H9 (cell line): ENCODE results near the gene EGFL8. TPM values are rescaled to one million over a fixed set of nuclear protein-coding genes. Genes with fewer than 3 reads are reported as not detected.

ENCODE experiments used
- DNase-seq: peaks from one replicate; pipeline ENCODE4 v3.0.0-alpha.2; 2017
- H2AFZ ChIP-seq: one replicate; pipeline ENCODE4 v1.6.1; 2013; ENCODE audit warnings: mild to moderate bottlenecking, low read length, control low read depth, moderate library complexity
- H2AK5ac ChIP-seq: 2 replicates; pipeline ENCODE4 v1.6.1; 2013; ENCODE audit warnings: low read length, control low read depth, mixed read lengths; ENCODE audit not compliant: insufficient read length
- H2BK120ac ChIP-seq: one replicate; pipeline ENCODE4 v1.6.1; 2013; ENCODE audit warnings: low read depth, mild to moderate bottlenecking, low read length, control low read depth, inconsistent platforms; ENCODE audit not compliant: poor library complexity, severe bottlenecking
- H2BK12ac ChIP-seq: 2 replicates; pipeline ENCODE4 v1.6.1; 2013; ENCODE audit warnings: low read length, control low read depth, mixed read lengths, low read depth; ENCODE audit not compliant: insufficient read length
- H2BK15ac ChIP-seq: 2 replicates; pipeline ENCODE4 v1.6.1; 2013; ENCODE audit warnings: low read depth, low read length, control low read depth
- H2BK20ac ChIP-seq: one replicate; pipeline ENCODE4 v1.6.1; 2013; ENCODE audit warnings: low read depth, mild to moderate bottlenecking, low read length, control low read depth, inconsistent platforms; ENCODE audit not compliant: poor library complexity, severe bottlenecking
- H2BK5ac ChIP-seq: 2 replicates; pipeline ENCODE4 v1.6.1; 2013; ENCODE audit warnings: low read length, control low read depth, mixed read lengths; ENCODE audit not compliant: insufficient read length
- H3K14ac ChIP-seq: 2 replicates; pipeline ENCODE4 v1.6.1; 2013; ENCODE audit warnings: low read length, control low read depth; ENCODE audit not compliant: insufficient read depth
- H3K18ac ChIP-seq: 2 replicates; pipeline ENCODE4 v1.6.1; 2013; ENCODE audit warnings: low read depth, mild to moderate bottlenecking, mixed read lengths, low read length, control low read depth; ENCODE audit not compliant: insufficient read length
- H3K23ac ChIP-seq: 2 replicates; pipeline ENCODE4 v1.6.1; 2013; ENCODE audit warnings: low read length, control low read depth, mixed read lengths, low read depth; ENCODE audit not compliant: insufficient read length
- H3K23me2 ChIP-seq: 2 replicates; pipeline ENCODE4 v1.6.1; 2013; ENCODE audit warnings: low read depth, mild to moderate bottlenecking, mixed read lengths, low read length, control low read depth; ENCODE audit not compliant: insufficient read length, poor library complexity, severe bottlenecking
- H3K27ac ChIP-seq: 2 replicates; pipeline ENCODE4 v1.5.1; 2013; ENCODE audit warnings: low read length, control low read depth, mixed read lengths, low read depth; ENCODE audit not compliant: insufficient read length
- H3K27me3 ChIP-seq: 2 replicates; pipeline ENCODE4 v1.6.1; 2013; ENCODE audit warnings: low read length, control low read depth, inconsistent platforms; ENCODE audit not compliant: insufficient read depth
- H3K4ac ChIP-seq: 2 replicates; pipeline ENCODE4 v1.6.1; 2013; ENCODE audit warnings: low read depth, mild to moderate bottlenecking, control low read depth, inconsistent platforms, low read length, moderate library complexity
- H3K4me1 ChIP-seq: 2 replicates; pipeline ENCODE4 v1.6.1; 2013; ENCODE audit warnings: low read length, control low read depth, inconsistent platforms; ENCODE audit not compliant: insufficient read depth
- H3K4me2 ChIP-seq: 2 replicates; pipeline ENCODE4 v1.6.1; 2013; ENCODE audit warnings: low read length, control low read depth, mixed read lengths; ENCODE audit not compliant: insufficient read length, insufficient read depth
- H3K56ac ChIP-seq: 2 replicates; pipeline ENCODE4 v1.6.1; 2013; ENCODE audit warnings: low read depth, mild to moderate bottlenecking, mixed read lengths, low read length, control low read depth; ENCODE audit not compliant: insufficient read length
- H3K79me1 ChIP-seq: 2 replicates; pipeline ENCODE4 v1.6.1; 2013; ENCODE audit warnings: low read depth, mild to moderate bottlenecking, moderate library complexity, low read length, control low read depth, inconsistent platforms; ENCODE audit not compliant: insufficient read depth, poor library complexity, severe bottlenecking
- H3K79me2 ChIP-seq: 2 replicates; pipeline ENCODE4 v1.6.1; 2013; ENCODE audit warnings: low read length, control low read depth, inconsistent platforms; ENCODE audit not compliant: insufficient read depth
- H3K9ac ChIP-seq: 2 replicates; pipeline ENCODE4 v1.6.1; 2013; ENCODE audit warnings: low read length, control low read depth, mixed read lengths; ENCODE audit not compliant: insufficient read length; ENCODE audit errors: extremely low read depth
- H3K9me3 ChIP-seq: one replicate; pipeline ENCODE4 v1.6.1; 2013; ENCODE audit warnings: low read depth, low read length, inconsistent platforms; ENCODE audit not compliant: control insufficient read depth
- H3T11ph ChIP-seq: one replicate; pipeline ENCODE4 v1.6.1; 2013; ENCODE audit warnings: mild to moderate bottlenecking, low read length, control low read depth, inconsistent platforms
- H4K20me1 ChIP-seq: one replicate; pipeline ENCODE4 v1.6.1; 2013; ENCODE audit not compliant: control insufficient read depth, insufficient read length, insufficient read depth
- H4K5ac ChIP-seq: 2 replicates; pipeline ENCODE4 v1.6.1; 2013; ENCODE audit warnings: low read depth, mild to moderate bottlenecking, mixed read lengths, low read length, control low read depth; ENCODE audit not compliant: insufficient read length
- H4K8ac ChIP-seq: replicated peaks from 2 replicates; pipeline ENCODE4 v1.6.1; 2013; ENCODE audit warnings: low read length, control low read depth, mixed read lengths, low read depth; ENCODE audit not compliant: insufficient read length
- H4K91ac ChIP-seq: 2 replicates; pipeline ENCODE4 v1.6.1; 2013; ENCODE audit warnings: low read depth, mild to moderate bottlenecking, moderate library complexity, mixed read lengths, low read length, control low read depth; ENCODE audit not compliant: insufficient read length
- H3K27ac Mint-ChIP-seq, 3 experiments: 2 replicates in 2 of 3; 3 replicates in 1 of 3; pipeline ENCODE4 v1.8.0; 2020 to 2021; ENCODE audit warnings: mixed read lengths in 3 of 3, mild to moderate bottlenecking in 1 of 3, moderate library complexity in 1 of 3
- H3K27me3 Mint-ChIP-seq: 2 replicates; pipeline ENCODE4 v1.8.0; 2021; ENCODE audit warnings: low read depth, mild to moderate bottlenecking, moderate library complexity, mixed read lengths
- H3K36me3 Mint-ChIP-seq, 3 experiments: 2 replicates in 2 of 3; 3 replicates in 1 of 3; pipeline ENCODE4 v1.8.0; 2020 to 2021; ENCODE audit warnings: low read depth in 3 of 3, mixed read lengths in 3 of 3; ENCODE audit not compliant: insufficient read depth in 1 of 3
- H3K4me1 Mint-ChIP-seq, 2 experiments: 2 replicates each; pipeline ENCODE4 v1.8.0; 2020; ENCODE audit warnings: mixed read lengths in 2 of 2
- H3K4me3 Mint-ChIP-seq, 2 experiments: 2 replicates in 1 of 2; 3 replicates in 1 of 2; pipeline ENCODE4 v1.8.0; 2020 to 2021; ENCODE audit warnings: mild to moderate bottlenecking in 2 of 2, mixed read lengths in 2 of 2, moderate library complexity in 1 of 2
- H3K9me3 Mint-ChIP-seq, 2 experiments: 2 replicates in 1 of 2; 3 replicates in 1 of 2; pipeline ENCODE4 v1.8.0; 2020; ENCODE audit warnings: mild to moderate bottlenecking in 2 of 2, mixed read lengths in 2 of 2, moderate library complexity in 1 of 2
- WGBS: extraction: QIAGEN DNeasy Blood & Tissue Kit; methylation state at CpG from one replicate; pipeline ENCODE4 v1.1.7; 2013; ENCODE audit warnings: missing lambda C conversion rate, low lambda C conversion rate, mixed read lengths; ENCODE audit not compliant: insufficient read length; ENCODE audit errors: extremely low coverage; 5-methylcytosine and 5-hydroxymethylcytosine counted together
- total RNA-seq: library from RNA; stranded (reverse); gene quantifications from 2 replicates; pipeline ENCODE4 v1.2.1, GENCODE V29; 2021
- TF ChIP-seq, protein P1 (sequence below): fragments of 200-600 bp; sonication (generic); conservative IDR thresholded peaks from 3 replicates; pipeline ENCODE4 v1.8.0; 2021; ENCODE audit warnings: antibody characterized with exemption, mild to moderate bottlenecking

The EGFL8 gene
- total RNA-seq, 1 experiment from 2014 or later = 27.2 TPM

DNA sequence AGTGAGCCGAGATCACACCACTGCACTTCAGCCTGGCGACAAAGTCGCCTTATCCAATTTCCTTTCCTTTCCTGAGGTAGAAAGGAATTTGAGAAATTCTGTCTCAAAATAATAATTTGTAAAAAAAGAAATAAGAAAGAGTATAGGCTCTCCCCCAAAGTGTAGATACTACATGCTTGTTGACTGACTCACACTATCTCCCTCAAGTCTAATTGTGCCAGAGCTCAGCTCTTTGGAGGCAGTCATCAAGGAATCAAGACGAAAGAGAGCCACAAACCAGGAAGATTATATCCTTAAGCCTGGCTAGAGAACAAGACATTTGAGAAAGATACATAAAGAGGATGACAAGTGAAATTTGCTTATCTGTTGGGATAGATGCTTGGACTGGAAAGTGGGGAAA, 30.6 kb upstream of the EGFL8 start:
- H3K56ac ChIP-seq = no peak overlapping the region
- H3K9me3 Mint-ChIP-seq = no peaks in the 10 kb centered on the region
- no peak overlapping the region for H2AK5ac ChIP-seq
- H3K27ac ChIP-seq = no peak overlapping the region
- no peak overlapping the region for H2BK15ac ChIP-seq
- no peak overlapping the region for H3T11ph ChIP-seq
- H3K23me2 ChIP-seq = no peaks in the 10 kb centered on the region
- no peak for DNase-seq
- no peak overlapping the region for H3K4me3 Mint-ChIP-seq
- no peaks in the 10 kb centered on the region for H3K27me3 ChIP-seq
- no peak overlapping the region for H3K23ac ChIP-seq
- H3K79me2 ChIP-seq = no peaks in the 10 kb centered on the region
- no peak overlapping the region for H2BK5ac ChIP-seq
- WGBS = no CpG with 5 or more reads among the region's 4 CpGs
- H3K4ac ChIP-seq = no peak overlapping the region
- H4K20me1 ChIP-seq = no peaks in the 10 kb centered on the region
- no peak overlapping the region for H2BK120ac ChIP-seq
- no peak overlapping the region for H4K5ac ChIP-seq
- H3K79me1 ChIP-seq = no peaks in the 10 kb centered on the region
- no peak overlapping the region for H4K8ac ChIP-seq
- H3K4me1 ChIP-seq = no peaks in the 10 kb centered on the region
- H3K27ac Mint-ChIP-seq = peak overlapping the region in 1 of 3 experiments; percentile 29; a peak in 1 of 7 replicates
- H3K14ac ChIP-seq = no peak overlapping the region
- H2AFZ ChIP-seq = no peak overlapping the region
- H3K27me3 Mint-ChIP-seq = peaks cover 8% of the 10 kb centered on the region
- H3K18ac ChIP-seq = no peak overlapping the region
- H2BK12ac ChIP-seq = no peak overlapping the region
- no peak overlapping the region for H3K4me2 ChIP-seq
- no peaks in the 10 kb centered on the region for H3K36me3 Mint-ChIP-seq
- no peaks in the 10 kb centered on the region for H3K9me3 ChIP-seq
- H3K4me1 Mint-ChIP-seq = peaks cover 7 to 20% of the 10 kb centered on the region in 2 experiments
- H4K91ac ChIP-seq = no peak overlapping the region
- no peak overlapping the region for H3K9ac ChIP-seq
- no peak overlapping the region for H2BK20ac ChIP-seq
- TF ChIP-seq, protein P1, sequence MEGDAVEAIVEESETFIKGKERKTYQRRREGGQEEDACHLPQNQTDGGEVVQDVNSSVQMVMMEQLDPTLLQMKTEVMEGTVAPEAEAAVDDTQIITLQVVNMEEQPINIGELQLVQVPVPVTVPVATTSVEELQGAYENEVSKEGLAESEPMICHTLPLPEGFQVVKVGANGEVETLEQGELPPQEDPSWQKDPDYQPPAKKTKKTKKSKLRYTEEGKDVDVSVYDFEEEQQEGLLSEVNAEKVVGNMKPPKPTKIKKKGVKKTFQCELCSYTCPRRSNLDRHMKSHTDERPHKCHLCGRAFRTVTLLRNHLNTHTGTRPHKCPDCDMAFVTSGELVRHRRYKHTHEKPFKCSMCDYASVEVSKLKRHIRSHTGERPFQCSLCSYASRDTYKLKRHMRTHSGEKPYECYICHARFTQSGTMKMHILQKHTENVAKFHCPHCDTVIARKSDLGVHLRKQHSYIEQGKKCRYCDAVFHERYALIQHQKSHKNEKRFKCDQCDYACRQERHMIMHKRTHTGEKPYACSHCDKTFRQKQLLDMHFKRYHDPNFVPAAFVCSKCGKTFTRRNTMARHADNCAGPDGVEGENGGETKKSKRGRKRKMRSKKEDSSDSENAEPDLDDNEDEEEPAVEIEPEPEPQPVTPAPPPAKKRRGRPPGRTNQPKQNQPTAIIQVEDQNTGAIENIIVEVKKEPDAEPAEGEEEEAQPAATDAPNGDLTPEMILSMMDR = no peak
